NB4 (cell line): ENCODE results near the gene LBX1.

ENCODE experiments used
- CTCF ChIP-seq: IDR thresholded peaks from one replicate; pipeline ENCODE4 v1.5.1; 2012; ENCODE audit warnings: low read depth, low read length
- MAX ChIP-seq: IDR thresholded peaks from 2 replicates; pipeline ENCODE4 v1.6.1; 2011; ENCODE audit warnings: low read depth, low read length
- POLR2A ChIP-seq: IDR thresholded peaks from 2 replicates; pipeline ENCODE4 v1.6.1; 2011; ENCODE audit warnings: mild to moderate bottlenecking; ENCODE audit not compliant: insufficient read length; ENCODE audit errors: extremely low read depth

- no peak for TF ChIP-seq CTCF
- TF ChIP-seq MAX: no peak
- TF ChIP-seq POLR2A: no peak
Measured at GRCh38 chr10:101273741-101274140, 44.5 kb upstream of the LBX1 start.
